GM15510 (cell line): Measurements from ENCODE around the gene SYT1.

Experiments
- POLR2A ChIP-seq: IDR thresholded peaks from 3 replicates; pipeline ENCODE4 v1.6.1; 2011; ENCODE audit warnings: borderline replicate concordance; ENCODE audit not compliant: insufficient read length; ENCODE audit errors: extremely low read depth

Gene SYT1

GRCh38 chr12:79283364-79283763 lies 418.8 kb downstream of the SYT1 start:
- no peak for TF ChIP-seq POLR2A

- TF ChIP-seq POLR2A, result no peak
These were observed 424.3 kb downstream of the SYT1 start for GRCh38 chr12:79288911-79289310.

GRCh38 chr12:79291711-79292110 lies 427.1 kb downstream of the SYT1 start:
- no peak for TF ChIP-seq POLR2A

- no peak for TF ChIP-seq POLR2A
These were observed 430.0 kb downstream of the SYT1 start for GRCh38 chr12:79294590-79294989.

GRCh38 chr12:79295572-79295971 lies 431.0 kb downstream of the SYT1 start:
- no peak for TF ChIP-seq POLR2A

- TF ChIP-seq POLR2A, result no peak
These were observed 431.6 kb downstream of the SYT1 start for GRCh38 chr12:79296133-79296532.

- TF ChIP-seq POLR2A, result no peak
These were observed 432.3 kb downstream of the SYT1 start for GRCh38 chr12:79296871-79297270.

GRCh38 chr12:79298506-79298905 lies 433.9 kb downstream of the SYT1 start:
- no peak for TF ChIP-seq POLR2A

GRCh38 chr12:79299447-79300198 lies 435.0 kb downstream of the SYT1 start:
- no peak for TF ChIP-seq POLR2A

GRCh38 chr12:79300199-79300568 lies 435.6 kb downstream of the SYT1 start:
- no peak for TF ChIP-seq POLR2A

GRCh38 chr12:79301181-79301580 lies 436.6 kb downstream of the SYT1 start:
- no peak for TF ChIP-seq POLR2A

- TF ChIP-seq POLR2A, result no peak
These were observed 437.7 kb downstream of the SYT1 start for GRCh38 chr12:79302162-79302814.

GRCh38 chr12:79307340-79307739 lies 442.8 kb downstream of the SYT1 start:
- TF ChIP-seq POLR2A, result no peak

GRCh38 chr12:79309039-79309438 lies 444.5 kb downstream of the SYT1 start:
- no peak for TF ChIP-seq POLR2A

- no peak for TF ChIP-seq POLR2A
These were observed 452.7 kb downstream of the SYT1 start for GRCh38 chr12:79317179-79317847.

- TF ChIP-seq POLR2A, result no peak
These were observed 458.3 kb downstream of the SYT1 start for GRCh38 chr12:79322905-79323304.

- no peak for TF ChIP-seq POLR2A
These were observed 460.0 kb downstream of the SYT1 start for GRCh38 chr12:79324571-79324970.

- no peak for TF ChIP-seq POLR2A
These were observed 461.6 kb downstream of the SYT1 start for GRCh38 chr12:79326222-79326621.
